ENCODE results near the gene SGPL1.

The SGPL1 gene

DNA sequence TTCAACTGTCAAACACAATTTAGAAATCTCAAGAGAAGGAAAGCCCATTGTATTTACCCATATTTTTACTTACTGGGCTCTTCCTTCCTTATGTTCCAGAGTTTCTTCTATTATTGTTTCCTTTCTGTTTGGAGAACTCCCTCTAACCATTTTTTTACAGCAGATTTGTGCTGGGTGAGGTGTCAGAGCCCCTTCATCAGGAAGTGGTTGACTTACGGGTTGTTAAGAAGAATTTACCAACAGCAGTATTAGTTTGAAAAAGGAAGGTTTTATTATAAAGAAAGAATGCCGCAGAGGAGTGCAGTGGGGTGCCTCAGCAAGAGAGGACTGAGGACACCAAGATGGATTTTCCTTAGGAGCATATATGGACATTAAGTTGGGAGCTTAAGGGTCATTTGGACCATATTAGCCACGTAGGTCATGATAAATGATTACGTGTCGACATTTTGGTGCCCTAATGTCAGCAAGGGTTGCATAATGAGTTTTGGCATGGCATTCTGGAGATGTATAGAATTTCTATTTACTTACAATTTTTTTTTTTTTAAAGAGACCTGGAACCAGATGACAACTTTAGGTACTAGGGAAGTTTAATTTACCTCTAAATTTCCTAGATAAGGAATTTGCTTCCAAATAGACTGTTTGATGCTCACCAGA lies 24.2 kb upstream of the SGPL1 start:
- Mint-ChIP-seq H3K4me3 (no peak overlapping the region), H3K27me3 (peaks cover 6% of the 10 kb centered on the region), H3K36me3 (ENCODE audit: low read depth) (no peaks in the 10 kb centered on the region), H3K9me3 (peaks cover 1% of the 10 kb centered on the region), H3K27ac (no peak overlapping the region), H3K4me1 (peaks cover 25% of the 10 kb centered on the region)
- no peak for DNase-seq
- ATAC-seq: no peak

DNA sequence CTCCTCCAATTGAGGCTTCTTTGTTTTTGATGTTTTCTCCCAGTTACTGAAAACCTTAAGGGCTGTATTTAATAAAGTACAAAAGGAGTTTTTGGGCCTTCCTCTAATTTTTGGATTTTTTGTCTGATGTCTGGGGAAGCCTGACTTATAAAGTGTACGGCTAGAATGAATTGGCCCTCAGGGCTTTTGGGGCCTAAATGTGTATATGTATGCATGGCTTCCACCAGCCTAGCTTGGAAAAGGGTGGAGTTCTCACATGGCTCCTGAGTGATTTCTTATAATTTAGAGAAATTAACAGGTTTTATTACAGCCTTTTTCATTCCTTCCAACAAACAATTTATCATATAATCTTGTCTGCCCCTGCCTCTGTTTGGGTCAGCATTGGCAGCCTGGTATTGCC lies 20.1 kb upstream of the SGPL1 start:
- Mint-ChIP-seq H3K4me3 (no peak overlapping the region), H3K27ac (no peak overlapping the region), H3K27me3 (peaks cover 19% of the 10 kb centered on the region), H3K36me3 (ENCODE audit: low read depth) (no peaks in the 10 kb centered on the region), H3K9me3 (peaks cover 7% of the 10 kb centered on the region), H3K4me1 (peaks cover 11% of the 10 kb centered on the region)
- no peak for DNase-seq
- ATAC-seq: no peak

DNA sequence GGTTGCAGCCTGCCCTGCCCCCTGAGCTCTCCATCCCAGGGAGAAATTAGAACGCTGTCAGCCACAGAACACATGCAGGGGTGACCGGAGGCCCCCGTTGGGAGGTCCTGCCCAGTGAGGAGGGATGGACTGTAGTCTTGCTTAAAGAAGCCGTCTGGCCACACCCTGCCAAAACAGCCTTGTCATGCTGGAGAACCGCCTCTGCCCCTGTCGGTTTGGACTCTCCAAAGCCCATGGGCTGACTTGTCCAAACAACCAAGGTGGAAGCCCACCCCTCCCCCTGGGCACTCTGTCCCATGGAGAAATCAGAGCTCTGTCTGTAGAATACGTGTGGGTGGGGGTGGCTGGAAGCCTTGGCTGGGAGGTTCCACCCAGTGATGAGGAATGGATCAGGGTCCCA lies 17.9 kb upstream of the SGPL1 start:
- Mint-ChIP-seq H3K27ac (no peak overlapping the region), H3K4me3 (no peak overlapping the region), H3K27me3 (peaks cover 19% of the 10 kb centered on the region), H3K4me1 (no peaks in the 10 kb centered on the region), H3K9me3 (peaks cover 7% of the 10 kb centered on the region), H3K36me3 (ENCODE audit: low read depth) (no peaks in the 10 kb centered on the region)
- no peak for DNase-seq
- ATAC-seq: no peak

DNA sequence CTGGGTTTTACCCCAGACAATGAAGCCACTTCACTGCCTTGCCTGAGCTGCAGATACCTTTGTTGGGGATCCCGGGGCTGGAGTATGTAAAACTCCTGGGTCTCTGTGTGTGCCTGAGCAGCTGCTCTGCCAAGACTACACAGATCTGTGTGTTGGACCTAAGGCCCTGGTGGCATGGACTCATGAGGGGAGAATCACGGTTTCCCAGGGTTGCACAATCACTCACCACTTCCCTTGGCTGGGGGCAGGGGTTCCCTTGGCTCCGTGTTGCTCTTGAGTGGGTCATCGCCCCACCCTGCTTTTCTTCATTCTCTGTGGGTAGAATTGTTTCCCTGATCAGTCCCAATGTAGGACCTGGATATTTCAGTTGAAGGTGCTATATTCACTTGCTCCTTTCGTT lies 16.6 kb upstream of the SGPL1 start:
- Mint-ChIP-seq H3K27ac (no peak overlapping the region), H3K36me3 (ENCODE audit: low read depth) (no peaks in the 10 kb centered on the region), H3K27me3 (peaks cover 19% of the 10 kb centered on the region), H3K9me3 (peaks cover 7% of the 10 kb centered on the region), H3K4me1 (no peaks in the 10 kb centered on the region), H3K4me3 (no peak overlapping the region)
- DNase-seq (no peak), ATAC-seq (no peak)

DNA sequence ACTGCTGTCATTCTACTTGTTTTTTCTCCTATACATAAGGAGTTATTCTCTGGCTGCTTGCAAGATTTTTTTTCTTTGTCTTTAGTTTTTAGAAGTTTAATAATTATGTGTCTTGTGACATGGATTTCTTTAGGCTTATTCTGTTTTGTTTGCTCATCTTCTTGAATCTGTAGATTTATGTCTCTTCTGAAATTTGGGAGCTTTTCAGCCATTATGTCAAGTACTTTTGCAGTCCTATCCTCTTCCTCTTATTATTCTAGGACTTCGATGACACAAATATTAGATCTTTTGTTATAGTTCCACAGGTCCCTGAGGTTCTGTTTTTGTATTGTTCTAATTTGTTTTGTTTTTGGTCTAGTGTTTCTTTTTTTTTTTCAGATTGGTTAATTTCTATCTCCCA lies 13.9 kb upstream of the SGPL1 start:
- Mint-ChIP-seq H3K36me3 (ENCODE audit: low read depth) (no peaks in the 10 kb centered on the region), H3K4me1 (no peaks in the 10 kb centered on the region), H3K9me3 (peaks cover 3% of the 10 kb centered on the region), H3K27me3 (peaks cover 16% of the 10 kb centered on the region), H3K4me3 (no peak overlapping the region), H3K27ac (no peak overlapping the region)
- no peak for ATAC-seq
- DNase-seq: no peak

DNA sequence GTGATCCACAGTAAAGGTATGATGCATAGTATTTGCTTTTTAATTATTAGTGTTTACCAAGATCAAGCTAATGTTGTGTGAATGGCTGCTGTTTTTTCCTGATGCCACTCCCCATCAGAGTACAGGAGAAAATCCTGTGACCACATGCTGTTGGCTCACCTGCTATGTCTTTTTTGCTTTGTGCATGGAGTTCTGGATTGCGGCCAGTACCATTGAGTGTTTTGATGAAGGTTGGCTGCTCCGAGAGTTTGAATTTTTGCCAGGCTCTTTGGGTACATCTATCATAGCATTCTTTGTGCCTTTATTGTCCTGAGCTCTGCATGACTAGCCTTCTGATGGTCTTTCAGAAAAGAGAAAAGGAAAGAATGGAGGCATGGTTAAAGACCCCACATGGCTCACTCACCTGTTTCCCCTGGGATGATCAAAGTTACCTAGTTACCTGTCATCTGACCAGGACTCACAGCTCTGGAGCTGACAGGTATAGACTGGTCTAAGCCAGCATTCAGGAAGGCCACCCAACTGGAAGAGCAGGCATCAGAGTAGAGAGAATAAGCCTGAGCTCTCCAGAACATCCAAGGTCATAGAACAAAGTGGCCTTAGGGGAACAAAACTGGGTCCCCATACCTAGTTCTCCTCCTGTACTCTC lies 11.8 kb upstream of the SGPL1 start:
- Mint-ChIP-seq H3K36me3 (ENCODE audit: low read depth) (no peaks in the 10 kb centered on the region), H3K9me3 (no peaks in the 10 kb centered on the region), H3K27me3 (peaks cover 12% of the 10 kb centered on the region), H3K4me1 (no peaks in the 10 kb centered on the region), H3K27ac (no peak overlapping the region), H3K4me3 (no peak overlapping the region)
- ATAC-seq: no peak
- DNase-seq: no peak

DNA sequence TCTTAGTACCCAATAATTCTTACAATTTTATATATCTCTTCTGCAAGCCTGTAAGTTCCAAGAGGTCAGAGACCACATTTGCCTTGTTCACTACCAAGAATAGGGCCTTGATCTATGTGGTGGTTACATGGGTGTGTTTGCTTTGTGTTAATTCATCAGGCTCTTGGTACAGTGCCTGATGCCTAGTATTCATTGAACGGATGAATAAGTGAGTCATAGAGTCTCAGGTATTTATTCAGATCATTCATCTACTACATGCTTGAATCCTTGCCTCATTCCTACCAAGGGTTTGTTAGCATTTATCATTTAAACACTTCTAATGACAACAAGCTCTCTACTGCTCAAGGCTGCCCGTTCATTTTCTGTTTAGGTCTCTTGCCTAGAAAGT lies 11.3 kb upstream of the SGPL1 start:
- H3K4me1 Mint-ChIP-seq: no peaks in the 10 kb centered on the region
- ATAC-seq (no peak), DNase-seq (no peak)
- H3K27me3 Mint-ChIP-seq: peaks cover 10% of the 10 kb centered on the region
- no peaks in the 10 kb centered on the region for H3K36me3 Mint-ChIP-seq (ENCODE audit: low read depth)
- H3K27ac Mint-ChIP-seq: no peak overlapping the region
- no peak overlapping the region for H3K4me3 Mint-ChIP-seq
- H3K9me3 Mint-ChIP-seq: no peaks in the 10 kb centered on the region

DNA sequence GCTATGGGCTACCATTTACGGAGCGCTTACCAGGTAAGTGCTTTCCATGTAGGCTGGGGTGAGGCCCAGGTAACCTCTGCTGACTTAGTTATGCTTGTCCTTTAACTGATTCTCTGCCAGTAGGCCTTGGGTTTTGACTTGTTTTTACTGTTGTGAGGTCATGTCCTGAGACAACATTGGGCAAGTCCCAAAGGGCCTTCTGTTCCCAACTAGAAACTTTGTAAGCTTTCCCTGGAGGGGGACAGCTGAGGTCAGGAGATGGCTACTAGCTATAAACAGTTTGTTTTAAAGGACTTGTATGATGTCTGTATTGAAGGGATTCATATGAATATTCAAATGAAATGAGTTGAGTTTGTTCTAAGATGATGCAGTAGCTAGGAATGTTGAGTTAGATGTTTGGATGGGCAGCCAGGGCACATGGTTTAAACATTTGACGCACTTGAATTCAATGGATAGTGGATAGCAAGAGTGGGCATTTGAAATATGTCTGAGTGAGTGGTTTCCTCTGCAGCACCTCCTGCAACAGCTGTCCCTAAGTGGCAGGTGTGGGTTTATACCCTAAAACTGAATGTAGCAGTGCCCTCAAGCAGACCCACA lies 10.0 kb upstream of the SGPL1 start:
- Mint-ChIP-seq H3K4me3 (no peak overlapping the region), H3K27me3 (peaks cover 6% of the 10 kb centered on the region), H3K27ac (no peak overlapping the region), H3K36me3 (ENCODE audit: low read depth) (no peaks in the 10 kb centered on the region), H3K9me3 (no peaks in the 10 kb centered on the region), H3K4me1 (no peaks in the 10 kb centered on the region)
- DNase-seq (no peak), ATAC-seq (no peak)

DNA sequence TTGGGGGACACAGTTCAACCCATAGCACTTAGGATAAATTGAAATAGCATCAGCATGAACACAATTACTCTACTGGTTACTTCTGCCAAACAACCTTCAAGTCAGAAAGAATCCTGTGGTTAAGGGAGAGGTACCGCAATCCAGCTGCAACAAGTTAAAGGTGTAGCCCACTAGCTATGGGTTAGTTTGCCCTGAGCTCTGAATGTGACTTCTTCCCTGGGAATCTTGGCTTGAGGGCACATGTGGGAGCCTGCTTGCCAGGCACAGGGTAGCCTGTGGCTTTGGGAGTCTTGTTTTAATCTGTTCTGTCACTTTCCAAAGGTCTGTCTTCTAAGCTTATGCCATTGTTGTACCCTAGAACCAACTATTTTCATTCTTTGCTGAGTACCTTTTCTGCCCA lies 8.9 kb upstream of the SGPL1 start:
- no peak for ATAC-seq
- H3K36me3 Mint-ChIP-seq (ENCODE audit: low read depth): no peaks in the 10 kb centered on the region
- H3K27ac Mint-ChIP-seq: no peak overlapping the region

DNA sequence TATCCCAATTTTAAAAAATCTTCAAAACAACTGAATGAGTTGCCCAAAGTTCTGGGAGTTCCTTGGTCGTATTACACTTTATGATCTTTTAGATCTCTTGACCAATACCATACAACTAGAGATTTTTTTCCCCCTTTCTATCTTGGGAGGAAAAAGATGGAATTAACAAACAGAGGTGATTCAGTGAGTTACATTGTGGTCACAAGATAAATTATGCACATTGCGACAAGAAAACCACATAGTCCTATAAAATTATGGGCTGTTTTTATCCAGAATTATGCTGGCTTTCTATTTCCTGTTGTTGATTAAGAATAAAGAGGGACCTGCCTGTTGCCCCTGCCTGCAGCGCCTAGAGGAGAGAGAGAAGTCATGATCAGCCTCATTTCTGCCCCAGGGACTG lies 8.2 kb upstream of the SGPL1 start:
- H3K27ac Mint-ChIP-seq: no peak overlapping the region
- peaks cover 3% of the 10 kb centered on the region for H3K27me3 Mint-ChIP-seq
- DNase-seq: no peak
- no peaks in the 10 kb centered on the region for H3K36me3 Mint-ChIP-seq (ENCODE audit: low read depth)
- ATAC-seq: no peak
- no peaks in the 10 kb centered on the region for H3K4me1 Mint-ChIP-seq
- H3K4me3 Mint-ChIP-seq: no peak overlapping the region
- H3K9me3 Mint-ChIP-seq: no peaks in the 10 kb centered on the region

More for the DNA sequence above, 8.9 kb upstream of the SGPL1 start:
- no peaks in the 10 kb centered on the region for H3K9me3 Mint-ChIP-seq
- H3K4me1 Mint-ChIP-seq: no peaks in the 10 kb centered on the region
- H3K27me3 Mint-ChIP-seq: peaks cover 6% of the 10 kb centered on the region
- no peak for DNase-seq
- H3K4me3 Mint-ChIP-seq: no peak overlapping the region

DNA sequence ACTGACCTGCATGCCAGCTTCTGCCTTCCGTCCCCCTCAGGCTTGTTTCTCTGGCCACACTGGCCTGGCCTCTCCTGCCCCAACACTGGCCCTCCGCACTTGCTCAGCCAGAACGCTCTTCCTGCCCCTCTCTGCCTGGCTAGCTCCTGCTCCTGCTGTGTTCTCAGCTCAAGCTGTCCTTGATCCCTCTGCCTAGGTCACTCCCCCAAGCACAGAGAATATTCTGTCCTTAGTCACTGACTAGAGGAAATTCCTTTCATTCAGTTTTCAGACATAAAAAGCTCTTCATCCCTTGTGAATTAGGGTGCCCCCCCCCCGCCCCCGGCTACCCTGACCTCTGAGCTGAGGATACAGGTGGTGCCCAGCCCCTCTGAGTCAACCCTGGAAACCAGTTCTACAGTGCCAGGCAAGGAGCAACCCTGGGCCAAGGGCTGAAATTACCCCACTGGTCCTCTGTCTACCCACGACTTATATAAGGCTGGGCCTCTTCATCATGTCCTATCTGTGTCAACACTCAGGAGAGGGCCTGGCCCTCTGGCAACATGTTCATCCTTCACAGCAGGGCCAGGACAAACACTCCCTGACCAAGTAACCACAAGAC lies 6.6 kb upstream of the SGPL1 start:
- Mint-ChIP-seq H3K4me1 (peaks cover under 1% of the 10 kb centered on the region), H3K9me3 (no peaks in the 10 kb centered on the region), H3K36me3 (ENCODE audit: low read depth) (no peaks in the 10 kb centered on the region), H3K4me3 (no peak overlapping the region), H3K27ac (no peak overlapping the region), H3K27me3 (peaks cover 3% of the 10 kb centered on the region)
- no peak for DNase-seq
- no peak for ATAC-seq

DNA sequence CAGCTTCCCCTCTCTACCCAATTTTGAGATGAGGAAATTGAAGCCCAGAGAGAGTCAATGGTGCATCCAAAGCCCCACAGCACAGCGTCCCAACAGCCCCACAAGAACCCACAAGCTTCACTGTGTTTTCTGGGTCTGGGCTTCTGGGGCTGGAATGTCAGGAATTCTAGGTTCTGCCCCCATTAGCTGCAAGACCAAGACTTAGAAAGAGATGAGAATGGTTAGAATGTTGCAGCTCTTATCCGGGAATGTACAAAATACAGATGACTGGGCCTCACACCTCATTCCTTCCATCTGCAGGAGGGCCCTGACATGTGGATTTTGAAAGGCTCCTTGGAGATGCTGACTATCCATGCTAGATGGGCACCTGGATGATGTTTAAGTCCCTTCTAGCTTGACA lies 6.0 kb upstream of the SGPL1 start:
- Mint-ChIP-seq H3K27ac (no peak overlapping the region), H3K9me3 (no peaks in the 10 kb centered on the region), H3K36me3 (ENCODE audit: low read depth) (no peaks in the 10 kb centered on the region), H3K4me1 (peaks cover 6% of the 10 kb centered on the region), H3K27me3 (peaks cover 3% of the 10 kb centered on the region), H3K4me3 (no peak overlapping the region)
- ATAC-seq (no peak), DNase-seq (no peak)

DNA sequence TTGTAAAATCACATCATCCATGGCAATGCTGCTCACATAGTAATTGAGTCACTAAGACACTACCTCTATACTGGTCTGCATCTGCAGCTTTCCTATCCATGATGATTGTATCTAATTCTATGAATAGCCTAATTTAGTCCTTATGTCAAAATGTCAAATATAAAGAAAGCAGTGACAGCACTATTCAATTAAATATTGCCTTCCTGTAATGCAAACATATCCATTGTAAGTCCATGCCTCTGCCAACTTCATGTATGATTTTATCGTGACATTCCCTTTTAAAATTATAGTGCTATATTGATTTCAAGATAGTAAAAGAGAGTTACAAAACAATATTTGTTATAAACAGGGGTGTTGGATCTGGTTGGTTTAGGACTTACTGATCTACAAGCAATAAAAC lies 4.8 kb upstream of the SGPL1 start:
- no peaks in the 10 kb centered on the region for H3K36me3 Mint-ChIP-seq (ENCODE audit: low read depth)
- no peak overlapping the region for H3K4me3 Mint-ChIP-seq
- H3K27ac Mint-ChIP-seq: no peak overlapping the region
- H3K4me1 Mint-ChIP-seq: peaks cover 14% of the 10 kb centered on the region
- H3K9me3 Mint-ChIP-seq: no peaks in the 10 kb centered on the region
- ATAC-seq (no peak), DNase-seq (no peak)
- peaks cover 3% of the 10 kb centered on the region for H3K27me3 Mint-ChIP-seq

DNA sequence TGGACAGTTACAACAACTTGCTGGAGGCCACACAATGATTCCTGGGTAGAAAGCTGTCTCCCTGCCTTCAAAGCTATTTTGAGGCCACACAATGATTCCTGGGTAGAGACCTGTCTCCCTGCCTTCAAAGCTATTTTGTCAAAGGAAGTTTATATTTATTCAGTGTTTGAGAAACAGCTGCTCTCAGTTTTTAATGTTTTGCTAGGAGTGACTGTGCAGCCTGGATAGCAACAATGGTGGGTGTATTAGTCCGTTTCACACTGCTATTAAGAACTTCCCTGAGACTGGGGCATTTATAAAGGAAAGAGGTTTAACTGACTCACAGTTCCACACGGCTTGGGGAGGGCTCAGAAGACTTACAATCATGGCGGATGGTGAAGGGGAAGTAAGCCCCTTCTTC lies 3.9 kb upstream of the SGPL1 start:
- Mint-ChIP-seq H3K36me3 (ENCODE audit: low read depth) (peaks cover 6% of the 10 kb centered on the region), H3K9me3 (no peaks in the 10 kb centered on the region), H3K4me3 (no peak overlapping the region), H3K27ac (no peak overlapping the region), H3K4me1 (peaks cover 19% of the 10 kb centered on the region), H3K27me3 (peaks cover 3% of the 10 kb centered on the region)
- DNase-seq: no peak
- ATAC-seq: no peak

DNA sequence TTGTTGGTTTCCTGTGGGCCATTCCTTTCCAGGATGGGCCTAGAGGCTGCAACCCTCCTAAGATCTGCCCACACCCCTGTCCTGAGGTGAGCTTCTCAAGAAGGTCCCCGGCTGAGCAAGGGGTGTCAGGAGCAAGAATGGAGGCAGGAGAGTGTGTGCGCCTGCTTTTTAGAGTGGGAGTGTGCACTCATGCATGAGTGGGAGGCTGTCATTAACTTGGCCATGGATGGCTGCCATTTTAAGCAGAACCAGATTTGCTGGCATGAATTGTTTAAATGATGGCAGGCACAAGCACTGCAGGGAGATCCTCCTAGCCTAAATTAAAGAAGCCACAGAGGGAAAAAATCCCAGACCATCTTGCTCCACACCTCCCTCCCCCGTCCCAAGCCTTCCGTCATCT lies 2.9 kb upstream of the SGPL1 start:
- Mint-ChIP-seq H3K9me3 (no peaks in the 10 kb centered on the region), H3K4me1 (peaks cover 24% of the 10 kb centered on the region), H3K4me3 (no peak overlapping the region), H3K27ac (no peak overlapping the region), H3K27me3 (no peaks in the 10 kb centered on the region), H3K36me3 (ENCODE audit: low read depth) (peaks cover 11% of the 10 kb centered on the region)
- no peak for ATAC-seq
- DNase-seq: no peak

Measured in activated naive CD8-positive, alpha-beta T cell treated with anti-CD3 and anti-CD28 coated beads, Interleukin-2, amount 50 U/mL, for 24 hours (primary cell).